ENCODE measurements around the gene HIF1AN.

HIF1AN gene

GRCh38 chr10:100535338-100535714, 417 bp upstream of the HIF1AN start:
- no peak for DNase-seq (ENCODE audit: low read depth)
- in situ Hi-C loops (cut with HindIII; ENCODE audit: low sequenced_read_pairs): no loop called here
- TF ChIP-seq CTCF (IDR thresholded peaks at IDR 0.05; ENCODE audit: low read depth, low read length, missing control alignments): no peak
- peak overlapping the region; percentile 70 for H3K4me3 ChIP-seq (ENCODE audit: low read depth, low read length)

- no peak overlapping the region for H3K4me3 ChIP-seq (ENCODE audit: low read depth, low read length)
- no peak for DNase-seq (ENCODE audit: low read depth)
- TF ChIP-seq CTCF (IDR thresholded peaks at IDR 0.05; ENCODE audit: low read depth, low read length, missing control alignments): no peak
- in situ Hi-C loops (cut with HindIII; ENCODE audit: low sequenced_read_pairs): no loop called here
Measured at GRCh38 chr10:100537475-100537874, 1.7 kb downstream of the HIF1AN start.

GRCh38 chr10:100544950-100545349, 9.2 kb downstream of the HIF1AN start:
- no peak overlapping the region for H3K4me3 ChIP-seq (ENCODE audit: low read depth, low read length)
- no peak for DNase-seq (ENCODE audit: low read depth)
- in situ Hi-C loops (cut with HindIII; ENCODE audit: low sequenced_read_pairs): no loop called here

GRCh38 chr10:100551196-100551595, 15.5 kb downstream of the HIF1AN start:
- in situ Hi-C loops (cut with HindIII; ENCODE audit: low sequenced_read_pairs): no loop called here
- no peak for TF ChIP-seq CTCF (IDR thresholded peaks at IDR 0.05; ENCODE audit: low read depth, low read length, missing control alignments)
- DNase-seq (ENCODE audit: low read depth): no peak
- no peak overlapping the region for H3K4me3 ChIP-seq (ENCODE audit: low read depth, low read length)

More at GRCh38 chr10:100544950-100545349, 9.2 kb downstream of the HIF1AN start:
- TF ChIP-seq CTCF (IDR thresholded peaks at IDR 0.05; ENCODE audit: low read depth, low read length, missing control alignments): no peak

GRCh38 chr10:100551738-100552137, 16.0 kb downstream of the HIF1AN start:
- in situ Hi-C loops (cut with HindIII; ENCODE audit: low sequenced_read_pairs): no loop called here
- H3K4me3 ChIP-seq (ENCODE audit: low read depth, low read length): no peak overlapping the region
- no peak for DNase-seq (ENCODE audit: low read depth)
- no peak for TF ChIP-seq CTCF (IDR thresholded peaks at IDR 0.05; ENCODE audit: low read depth, low read length, missing control alignments)

GRCh38 chr10:100553929-100554328, 18.2 kb downstream of the HIF1AN start:
- H3K4me3 ChIP-seq (ENCODE audit: low read depth, low read length): no peak overlapping the region
- no peak for TF ChIP-seq CTCF (IDR thresholded peaks at IDR 0.05; ENCODE audit: low read depth, low read length, missing control alignments)
- in situ Hi-C loops (cut with HindIII; ENCODE audit: low sequenced_read_pairs): no loop called here
- DNase-seq (ENCODE audit: low read depth): no peak

GRCh38 chr10:100554902-100555301, 19.2 kb downstream of the HIF1AN start:
- DNase-seq (ENCODE audit: low read depth): no peak
- in situ Hi-C loops (cut with HindIII; ENCODE audit: low sequenced_read_pairs): no loop called here
- TF ChIP-seq CTCF (IDR thresholded peaks at IDR 0.05; ENCODE audit: low read depth, low read length, missing control alignments): no peak
- H3K4me3 ChIP-seq (ENCODE audit: low read depth, low read length): no peak overlapping the region
